Neural progenitor cell (in vitro differentiated cells): ENCODE data around the gene SULT4A1.

ENCODE experiments used
- CTCF ChIP-seq: fragments of 200-600 bp; sonication (generic); IDR thresholded peaks from 2 replicates; pipeline ENCODE4 v1.5.1; 2017; ENCODE audit warnings: antibody characterized with exemption, mild to moderate bottlenecking
- EZH2 ChIP-seq: fragments of 200-600 bp; sonication (generic); IDR thresholded peaks from 2 replicates; pipeline ENCODE4 v1.6.1; 2017; ENCODE audit warnings: antibody characterized with exemption, mild to moderate bottlenecking, moderate library complexity

GRCh38 chr22:43894122-43894521 lies 31.8 kb upstream of the SULT4A1 start:
- TF ChIP-seq CTCF = no peak
- TF ChIP-seq EZH2 = no peak
